ENCODE results near the gene GRM8.

GRM8 gene

GRCh38 chr7:127018889-127019288 is 233.9 kb downstream of the GRM8 start:
- TF ChIP-seq, protein P1, sequence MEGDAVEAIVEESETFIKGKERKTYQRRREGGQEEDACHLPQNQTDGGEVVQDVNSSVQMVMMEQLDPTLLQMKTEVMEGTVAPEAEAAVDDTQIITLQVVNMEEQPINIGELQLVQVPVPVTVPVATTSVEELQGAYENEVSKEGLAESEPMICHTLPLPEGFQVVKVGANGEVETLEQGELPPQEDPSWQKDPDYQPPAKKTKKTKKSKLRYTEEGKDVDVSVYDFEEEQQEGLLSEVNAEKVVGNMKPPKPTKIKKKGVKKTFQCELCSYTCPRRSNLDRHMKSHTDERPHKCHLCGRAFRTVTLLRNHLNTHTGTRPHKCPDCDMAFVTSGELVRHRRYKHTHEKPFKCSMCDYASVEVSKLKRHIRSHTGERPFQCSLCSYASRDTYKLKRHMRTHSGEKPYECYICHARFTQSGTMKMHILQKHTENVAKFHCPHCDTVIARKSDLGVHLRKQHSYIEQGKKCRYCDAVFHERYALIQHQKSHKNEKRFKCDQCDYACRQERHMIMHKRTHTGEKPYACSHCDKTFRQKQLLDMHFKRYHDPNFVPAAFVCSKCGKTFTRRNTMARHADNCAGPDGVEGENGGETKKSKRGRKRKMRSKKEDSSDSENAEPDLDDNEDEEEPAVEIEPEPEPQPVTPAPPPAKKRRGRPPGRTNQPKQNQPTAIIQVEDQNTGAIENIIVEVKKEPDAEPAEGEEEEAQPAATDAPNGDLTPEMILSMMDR (IDR thresholded peaks at IDR 0.05; ENCODE audit: borderline replicate concordance, extremely low read depth, low read length, poor library complexity, severe bottlenecking): no peak
- TF ChIP-seq EZH2 (IDR thresholded peaks at IDR 0.05; ENCODE audit: borderline replicate concordance, low read depth, low read length, severe bottlenecking): no peak

DNA sequence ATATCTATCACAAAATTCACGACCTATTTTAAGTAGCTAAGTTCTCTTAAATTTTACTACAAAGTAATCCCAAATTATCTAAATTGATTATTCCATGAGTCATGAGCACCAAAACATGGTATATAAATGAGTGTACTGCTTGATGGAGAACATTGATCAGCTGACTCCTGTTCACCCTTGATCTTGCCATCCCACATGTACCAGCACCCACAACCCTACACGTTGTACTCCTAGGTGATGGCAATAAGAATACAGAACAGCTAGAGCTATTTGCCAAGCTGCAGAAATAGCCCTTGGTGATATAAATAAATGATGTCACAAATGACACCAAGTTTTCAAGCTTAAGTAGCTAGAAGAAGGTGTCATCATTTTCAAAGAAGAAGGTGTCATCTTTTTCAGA is 235.5 kb downstream of the GRM8 start:
- Histone ChIP-seq H3K4me1 (ENCODE audit: insufficient read depth, low read length) (no peaks in the 10 kb centered on the region), H2AFZ (ENCODE audit: low read depth, low read length) (no peak overlapping the region), H3K27me3 (ENCODE audit: insufficient read depth, low read length, poor library complexity) (no peaks in the 10 kb centered on the region), H4K20me1 (ENCODE audit: insufficient read depth, low read length) (no peaks in the 10 kb centered on the region), H3K4me2 (ENCODE audit: insufficient read depth, low read length) (no peak overlapping the region), H3K36me3 (ENCODE audit: insufficient read depth, low read length) (no peaks in the 10 kb centered on the region), H3K9me3 (ENCODE audit: insufficient read depth, low read length, severe bottlenecking) (no peaks in the 10 kb centered on the region), H3K79me2 (ENCODE audit: insufficient read depth, low read length) (no peaks in the 10 kb centered on the region), H3K27ac (ENCODE audit: low read length) (no peak overlapping the region), H3K9ac (ENCODE audit: low read depth, low read length) (no peak overlapping the region), H3K4me3 (ENCODE audit: low read depth in 1 of 2, low read length in 2 of 2) (no peak overlapping the region)
- no peak for DNase-seq
- TF ChIP-seq EZH2 (IDR thresholded peaks at IDR 0.05; ENCODE audit: borderline replicate concordance, low read depth, low read length, severe bottlenecking): no peak
- TF ChIP-seq, protein P1 (IDR thresholded peaks at IDR 0.05; ENCODE audit: borderline replicate concordance, extremely low read depth, low read length, poor library complexity, severe bottlenecking): no peak
- ATAC-seq (ENCODE audit: insufficient read depth, low read depth): no peak

More at GRCh38 chr7:127018889-127019288, 233.9 kb downstream of the GRM8 start:
- ATAC-seq (ENCODE audit: insufficient read depth, low read depth): no peak
- Histone ChIP-seq H4K20me1 (ENCODE audit: insufficient read depth, low read length) (no peaks in the 10 kb centered on the region), H2AFZ (ENCODE audit: low read depth, low read length) (no peak overlapping the region), H3K4me2 (ENCODE audit: insufficient read depth, low read length) (no peak overlapping the region), H3K27me3 (ENCODE audit: insufficient read depth, low read length, poor library complexity) (no peaks in the 10 kb centered on the region), H3K9ac (ENCODE audit: low read depth, low read length) (no peak overlapping the region), H3K27ac (ENCODE audit: low read length) (no peak overlapping the region), H3K4me1 (ENCODE audit: insufficient read depth, low read length) (no peaks in the 10 kb centered on the region), H3K4me3 (ENCODE audit: low read depth in 1 of 2, low read length in 2 of 2) (no peak overlapping the region), H3K9me3 (ENCODE audit: insufficient read depth, low read length, severe bottlenecking) (no peaks in the 10 kb centered on the region), H3K79me2 (ENCODE audit: insufficient read depth, low read length) (no peaks in the 10 kb centered on the region), H3K36me3 (ENCODE audit: insufficient read depth, low read length) (no peaks in the 10 kb centered on the region)
- no peak for DNase-seq

DNA sequence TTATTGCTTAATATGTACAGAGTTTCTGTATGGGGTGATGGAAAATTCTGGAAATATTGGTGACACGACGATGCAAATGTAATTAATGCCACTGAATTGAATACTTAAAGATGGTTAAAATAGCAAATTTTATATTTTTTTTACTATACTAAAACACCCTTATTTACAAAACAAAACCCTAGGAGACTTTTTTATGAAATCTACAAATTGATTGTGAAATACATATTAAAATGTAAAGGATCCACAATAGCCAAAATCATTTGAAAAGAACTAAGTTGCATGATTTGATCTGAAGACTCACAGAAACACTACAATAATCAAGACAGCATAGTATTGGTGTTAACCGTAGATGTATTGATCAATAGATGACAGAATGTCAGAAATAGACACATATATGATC is 252.0 kb downstream of the GRM8 start:
- H3K4me1 ChIP-seq (ENCODE audit: insufficient read depth, low read length): no peaks in the 10 kb centered on the region
- no peak overlapping the region for H2AFZ ChIP-seq (ENCODE audit: low read depth, low read length)
- H3K27me3 ChIP-seq (ENCODE audit: insufficient read depth, low read length, poor library complexity): no peaks in the 10 kb centered on the region
- DNase-seq (no peak), ATAC-seq (ENCODE audit: insufficient read depth, low read depth) (no peak)
- no peaks in the 10 kb centered on the region for H3K79me2 ChIP-seq (ENCODE audit: insufficient read depth, low read length)
- no peak overlapping the region for H3K27ac ChIP-seq (ENCODE audit: low read length)
- no peak overlapping the region for H3K9ac ChIP-seq (ENCODE audit: low read depth, low read length)
- H3K4me3 ChIP-seq (ENCODE audit: low read depth in 1 of 2, low read length in 2 of 2): no peak overlapping the region
- TF ChIP-seq, protein P1 (IDR thresholded peaks at IDR 0.05; ENCODE audit: borderline replicate concordance, extremely low read depth, low read length, poor library complexity, severe bottlenecking): no peak
- TF ChIP-seq EZH2 (IDR thresholded peaks at IDR 0.05; ENCODE audit: borderline replicate concordance, low read depth, low read length, severe bottlenecking): no peak
- no peaks in the 10 kb centered on the region for H4K20me1 ChIP-seq (ENCODE audit: insufficient read depth, low read length)
- no peaks in the 10 kb centered on the region for H3K9me3 ChIP-seq (ENCODE audit: insufficient read depth, low read length, severe bottlenecking)
- no peaks in the 10 kb centered on the region for H3K36me3 ChIP-seq (ENCODE audit: insufficient read depth, low read length)
- no peak overlapping the region for H3K4me2 ChIP-seq (ENCODE audit: insufficient read depth, low read length)

DNA sequence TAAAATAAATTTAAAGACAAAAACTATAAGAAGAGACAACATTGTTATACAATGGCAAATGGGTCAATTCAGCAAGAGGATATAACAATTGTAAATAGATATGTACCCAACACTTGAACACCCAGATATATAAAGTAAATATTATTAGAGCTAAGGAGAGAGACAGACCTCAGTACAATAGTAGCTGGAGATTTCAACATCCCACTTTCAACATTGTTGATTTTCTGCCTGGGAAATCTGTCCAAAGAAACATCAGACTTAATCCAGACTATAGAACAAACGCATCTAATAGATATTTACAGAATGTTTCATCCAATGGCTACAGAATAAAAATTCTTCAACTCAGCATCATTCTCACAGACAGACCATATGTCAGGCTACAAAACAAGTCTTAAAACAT is 256.1 kb downstream of the GRM8 start:
- Histone ChIP-seq H4K20me1 (ENCODE audit: insufficient read depth, low read length) (no peaks in the 10 kb centered on the region), H3K4me1 (ENCODE audit: insufficient read depth, low read length) (no peaks in the 10 kb centered on the region), H2AFZ (ENCODE audit: low read depth, low read length) (no peak overlapping the region), H3K36me3 (ENCODE audit: insufficient read depth, low read length) (no peaks in the 10 kb centered on the region), H3K27me3 (ENCODE audit: insufficient read depth, low read length, poor library complexity) (no peaks in the 10 kb centered on the region), H3K4me2 (ENCODE audit: insufficient read depth, low read length) (no peak overlapping the region), H3K4me3 (ENCODE audit: low read depth in 1 of 2, low read length in 2 of 2) (no peak overlapping the region), H3K79me2 (ENCODE audit: insufficient read depth, low read length) (no peaks in the 10 kb centered on the region), H3K27ac (ENCODE audit: low read length) (no peak overlapping the region), H3K9ac (ENCODE audit: low read depth, low read length) (no peak overlapping the region), H3K9me3 (ENCODE audit: insufficient read depth, low read length, severe bottlenecking) (no peaks in the 10 kb centered on the region)
- TF ChIP-seq, protein P1 (IDR thresholded peaks at IDR 0.05; ENCODE audit: borderline replicate concordance, extremely low read depth, low read length, poor library complexity, severe bottlenecking): no peak
- TF ChIP-seq EZH2 (IDR thresholded peaks at IDR 0.05; ENCODE audit: borderline replicate concordance, low read depth, low read length, severe bottlenecking): no peak
- no peak for ATAC-seq (ENCODE audit: insufficient read depth, low read depth)
- no peak for DNase-seq

Measured in DND-41 (cell line).